HL-60 (cell line): Measurements from ENCODE around the gene SPP1.

Experiments used
- POLR2AphosphoS5 ChIP-seq: IDR thresholded peaks from 2 replicates; pipeline ENCODE4 v1.6.1; 2012; ENCODE audit warnings: low read depth
- SPI1 ChIP-seq: IDR thresholded peaks from 2 replicates; pipeline ENCODE4 v1.6.1; 2012; ENCODE audit warnings: low read depth, mild to moderate bottlenecking, borderline replicate concordance
- TF ChIP-seq, protein P1 (sequence below): IDR thresholded peaks from one replicate; pipeline ENCODE4 v1.5.1; 2011; ENCODE audit warnings: low read length, control low read depth, inconsistent platforms; ENCODE audit not compliant: insufficient read depth
- TF ChIP-seq, protein P2 (sequence below): IDR thresholded peaks from 2 replicates; pipeline ENCODE4 v1.6.1; 2012; ENCODE audit warnings: low read depth; ENCODE audit not compliant: insufficient replicate concordance

DNA sequence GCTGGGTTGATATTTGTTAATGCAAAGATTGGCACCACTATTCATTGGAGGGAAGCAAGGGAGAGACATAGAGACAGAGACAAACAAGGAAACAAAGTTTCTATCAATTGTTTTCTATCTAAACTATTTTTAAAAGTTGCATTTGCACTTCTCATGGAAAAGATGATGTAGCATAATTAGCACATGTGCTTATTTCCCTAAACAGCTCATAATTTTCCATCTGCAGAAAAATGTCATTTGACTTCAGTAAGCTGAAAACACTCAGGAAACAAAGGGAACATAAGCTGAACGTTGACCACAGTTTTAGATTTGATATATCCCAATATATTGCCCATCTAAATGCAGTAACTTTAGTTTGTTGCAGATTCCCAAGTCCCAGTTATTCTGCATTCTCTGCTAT, 18.5 kb upstream of the SPP1 start:
- TF ChIP-seq, protein P1, sequence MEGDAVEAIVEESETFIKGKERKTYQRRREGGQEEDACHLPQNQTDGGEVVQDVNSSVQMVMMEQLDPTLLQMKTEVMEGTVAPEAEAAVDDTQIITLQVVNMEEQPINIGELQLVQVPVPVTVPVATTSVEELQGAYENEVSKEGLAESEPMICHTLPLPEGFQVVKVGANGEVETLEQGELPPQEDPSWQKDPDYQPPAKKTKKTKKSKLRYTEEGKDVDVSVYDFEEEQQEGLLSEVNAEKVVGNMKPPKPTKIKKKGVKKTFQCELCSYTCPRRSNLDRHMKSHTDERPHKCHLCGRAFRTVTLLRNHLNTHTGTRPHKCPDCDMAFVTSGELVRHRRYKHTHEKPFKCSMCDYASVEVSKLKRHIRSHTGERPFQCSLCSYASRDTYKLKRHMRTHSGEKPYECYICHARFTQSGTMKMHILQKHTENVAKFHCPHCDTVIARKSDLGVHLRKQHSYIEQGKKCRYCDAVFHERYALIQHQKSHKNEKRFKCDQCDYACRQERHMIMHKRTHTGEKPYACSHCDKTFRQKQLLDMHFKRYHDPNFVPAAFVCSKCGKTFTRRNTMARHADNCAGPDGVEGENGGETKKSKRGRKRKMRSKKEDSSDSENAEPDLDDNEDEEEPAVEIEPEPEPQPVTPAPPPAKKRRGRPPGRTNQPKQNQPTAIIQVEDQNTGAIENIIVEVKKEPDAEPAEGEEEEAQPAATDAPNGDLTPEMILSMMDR = no peak
- TF ChIP-seq POLR2AphosphoS5 (no peak), SPI1 (no peak)
- TF ChIP-seq, protein P2, sequence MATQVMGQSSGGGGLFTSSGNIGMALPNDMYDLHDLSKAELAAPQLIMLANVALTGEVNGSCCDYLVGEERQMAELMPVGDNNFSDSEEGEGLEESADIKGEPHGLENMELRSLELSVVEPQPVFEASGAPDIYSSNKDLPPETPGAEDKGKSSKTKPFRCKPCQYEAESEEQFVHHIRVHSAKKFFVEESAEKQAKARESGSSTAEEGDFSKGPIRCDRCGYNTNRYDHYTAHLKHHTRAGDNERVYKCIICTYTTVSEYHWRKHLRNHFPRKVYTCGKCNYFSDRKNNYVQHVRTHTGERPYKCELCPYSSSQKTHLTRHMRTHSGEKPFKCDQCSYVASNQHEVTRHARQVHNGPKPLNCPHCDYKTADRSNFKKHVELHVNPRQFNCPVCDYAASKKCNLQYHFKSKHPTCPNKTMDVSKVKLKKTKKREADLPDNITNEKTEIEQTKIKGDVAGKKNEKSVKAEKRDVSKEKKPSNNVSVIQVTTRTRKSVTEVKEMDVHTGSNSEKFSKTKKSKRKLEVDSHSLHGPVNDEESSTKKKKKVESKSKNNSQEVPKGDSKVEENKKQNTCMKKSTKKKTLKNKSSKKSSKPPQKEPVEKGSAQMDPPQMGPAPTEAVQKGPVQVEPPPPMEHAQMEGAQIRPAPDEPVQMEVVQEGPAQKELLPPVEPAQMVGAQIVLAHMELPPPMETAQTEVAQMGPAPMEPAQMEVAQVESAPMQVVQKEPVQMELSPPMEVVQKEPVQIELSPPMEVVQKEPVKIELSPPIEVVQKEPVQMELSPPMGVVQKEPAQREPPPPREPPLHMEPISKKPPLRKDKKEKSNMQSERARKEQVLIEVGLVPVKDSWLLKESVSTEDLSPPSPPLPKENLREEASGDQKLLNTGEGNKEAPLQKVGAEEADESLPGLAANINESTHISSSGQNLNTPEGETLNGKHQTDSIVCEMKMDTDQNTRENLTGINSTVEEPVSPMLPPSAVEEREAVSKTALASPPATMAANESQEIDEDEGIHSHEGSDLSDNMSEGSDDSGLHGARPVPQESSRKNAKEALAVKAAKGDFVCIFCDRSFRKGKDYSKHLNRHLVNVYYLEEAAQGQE = no peak
